GM21529 (cell line): ENCODE measurements around the gene LMO4.

Experiments
- ATAC-seq: cut with Tn5 transposase; IDR thresholded peaks from one replicate; pipeline ENCODE4 v1.9.1; 2021; ENCODE audit not compliant: unreplicated experiment

Gene LMO4

GRCh38 chr1:87327376-87328271 is 1.1 kb upstream of the LMO4 start:
- no peak for ATAC-seq

- ATAC-seq = no peak
Observed at GRCh38 chr1:87329051-87329525, 408 bp downstream of the LMO4 start.

GRCh38 chr1:87329526-87330056 is 911 bp downstream of the LMO4 start:
- no peak for ATAC-seq

GRCh38 chr1:87330057-87330884 is 1.6 kb downstream of the LMO4 start:
- ATAC-seq = no peak

GRCh38 chr1:87330885-87331364 is 2.2 kb downstream of the LMO4 start:
- no peak for ATAC-seq

- peak; percentile 12 for ATAC-seq
Observed at GRCh38 chr1:87331365-87332241, 2.9 kb downstream of the LMO4 start.

GRCh38 chr1:87333692-87334347 is 5.1 kb downstream of the LMO4 start:
- peak; percentile 20 for ATAC-seq

- ATAC-seq = peak; percentile 2
Observed at GRCh38 chr1:87334351-87335174, 5.9 kb downstream of the LMO4 start.

GRCh38 chr1:87335175-87335884 is 6.7 kb downstream of the LMO4 start:
- peak; percentile 44 for ATAC-seq

GRCh38 chr1:87336623-87337067 is 8.0 kb downstream of the LMO4 start:
- ATAC-seq = no peak

- ATAC-seq = no peak
Observed at GRCh38 chr1:87337606-87338005, 8.9 kb downstream of the LMO4 start.

GRCh38 chr1:87338566-87338965 is 9.9 kb downstream of the LMO4 start:
- no peak for ATAC-seq

- ATAC-seq = no peak
Observed at GRCh38 chr1:87344231-87344630, 15.6 kb downstream of the LMO4 start.

- ATAC-seq = no peak
Observed at GRCh38 chr1:87346130-87346814, 17.6 kb downstream of the LMO4 start.

- no peak for ATAC-seq
Observed at GRCh38 chr1:87348341-87349019, 19.8 kb downstream of the LMO4 start.

- no peak for ATAC-seq
Observed at GRCh38 chr1:87349036-87349435, 20.4 kb downstream of the LMO4 start.

GRCh38 chr1:87355894-87356293 is 27.2 kb downstream of the LMO4 start:
- no peak for ATAC-seq
